Loucy (cell line): ENCODE results near the gene WDR33.
"Not testable (repeated sequence)": the region's sequence is repeated elsewhere in the genome, so short reads cannot be mapped to it uniquely, and the experiment has no call there.

Experiments
- H2AFZ ChIP-seq: fragments of 200-600 bp; sonication (generic); 2 replicates; pipeline ENCODE4 v1.6.0; 2016; ENCODE audit warnings: antibody characterized with exemption, mild to moderate bottlenecking, low read length, moderate library complexity
- H3F3A ChIP-seq: fragments of 200-600 bp; 2 replicates; pipeline ENCODE4 v1.6.0; 2016; ENCODE audit warnings: antibody characterized with exemption, low read depth, mild to moderate bottlenecking
- H3K27me3 ChIP-seq: fragments of 200-600 bp; sonication (generic); 2 replicates; pipeline ENCODE4 v1.6.1; 2014; ENCODE audit warnings: low read length, mild to moderate bottlenecking; ENCODE audit not compliant: insufficient read depth, poor library complexity, severe bottlenecking
- H3K36me3 ChIP-seq: fragments of 200-600 bp; sonication (generic); 2 replicates; pipeline ENCODE4 v1.6.1; 2016; ENCODE audit warnings: low read length; ENCODE audit not compliant: insufficient read depth
- H3K4me1 ChIP-seq: fragments of 200-600 bp; sonication (generic); 2 replicates; pipeline ENCODE4 v1.5.1; 2014; ENCODE audit warnings: low read length, mild to moderate bottlenecking; ENCODE audit not compliant: insufficient read depth, poor library complexity, severe bottlenecking
- H3K4me2 ChIP-seq: fragments of 200-600 bp; sonication (generic); 2 replicates; pipeline ENCODE4 v1.6.0; 2014; ENCODE audit warnings: antibody characterized with exemption, low read length, low read depth, mild to moderate bottlenecking; ENCODE audit not compliant: poor library complexity, severe bottlenecking
- H3K4me3 ChIP-seq: fragments of 200-600 bp; sonication (generic); 2 replicates; pipeline ENCODE4 v1.5.1; 2014; ENCODE audit warnings: low read length, mild to moderate bottlenecking, mixed read lengths; ENCODE audit not compliant: poor library complexity, severe bottlenecking
- H3K79me2 ChIP-seq: fragments of 200-600 bp; sonication (generic); 2 replicates; pipeline ENCODE4 v1.6.1; 2014; ENCODE audit warnings: low read length; ENCODE audit not compliant: insufficient read depth
- H3K9ac ChIP-seq: fragments of 200-600 bp; sonication (generic); 2 replicates; pipeline ENCODE4 v1.6.0; 2014; ENCODE audit warnings: mild to moderate bottlenecking, low read depth, low read length, moderate library complexity; ENCODE audit not compliant: poor library complexity, severe bottlenecking
- H3K9me2 ChIP-seq: fragments of 200-600 bp; sonication (generic); replicated peaks from 2 replicates; pipeline ENCODE4 v1.6.1; 2016; ENCODE audit warnings: low read depth, low read length, mixed read lengths
- H3K9me3 ChIP-seq: fragments of 200-600 bp; sonication (generic); 2 replicates; pipeline ENCODE4 v1.6.1; 2014; ENCODE audit warnings: mild to moderate bottlenecking, antibody characterized with exemption, low read length, low read depth; ENCODE audit not compliant: insufficient read depth
- H4K20me1 ChIP-seq: fragments of 200-600 bp; sonication (generic); 2 replicates; pipeline ENCODE4 v1.6.0; 2014; ENCODE audit warnings: antibody characterized with exemption, low read length, mild to moderate bottlenecking; ENCODE audit not compliant: insufficient read depth, poor library complexity, severe bottlenecking
- CTCF ChIP-seq: fragments of 200-600 bp; sonication (generic); conservative IDR thresholded peaks from 2 replicates; pipeline ENCODE4 v1.5.1; 2014; ENCODE audit warnings: mild to moderate bottlenecking, antibody characterized with exemption, low read length
- EZH2phosphoT487 ChIP-seq: fragments of 200-600 bp; IDR thresholded peaks from 2 replicates; pipeline ENCODE4 v1.6.1; 2018; ENCODE audit warnings: antibody characterized with exemption, mild to moderate bottlenecking, moderate library complexity, borderline replicate concordance

WDR33 gene

GRCh38 chr2:127829845-127830246 is 18.9 kb upstream of the WDR33 start:
- H3K4me2 ChIP-seq: peak overlapping the region; percentile 69
- no peaks in the 10 kb centered on the region for H3K9me2 ChIP-seq
- peaks cover 15% of the 10 kb centered on the region for H3K9me3 ChIP-seq
- H3K9ac ChIP-seq: no peak overlapping the region
- no peaks in the 10 kb centered on the region for H3K79me2 ChIP-seq
- no peaks in the 10 kb centered on the region for H3F3A ChIP-seq
- peaks cover 10% of the 10 kb centered on the region for H3K4me1 ChIP-seq
- peak overlapping the region; percentile 51 for H3K4me3 ChIP-seq
- H4K20me1 ChIP-seq: no peaks in the 10 kb centered on the region
- peaks cover 11% of the 10 kb centered on the region for H3K27me3 ChIP-seq
- no peak for TF ChIP-seq CTCF
- peak; percentile 47; the same call in 1 of the 2 replicates for TF ChIP-seq EZH2phosphoT487
- no peak overlapping the region for H2AFZ ChIP-seq
- H3K36me3 ChIP-seq: no peaks in the 10 kb centered on the region

- H3K9me3 ChIP-seq: peaks cover 16% of the 10 kb centered on the region
Observed at GRCh38 chr2:127826708-127827107, 15.7 kb upstream of the WDR33 start.

GRCh38 chr2:127826047-127826446 is 15.1 kb upstream of the WDR33 start:
- peaks cover 20% of the 10 kb centered on the region for H3K9me3 ChIP-seq
- no peak overlapping the region for H3K9ac ChIP-seq
- no peak overlapping the region for H3K4me3 ChIP-seq
- TF ChIP-seq CTCF (no peak), EZH2phosphoT487 (no peak)
- H3K4me2 ChIP-seq: no peak overlapping the region
- H3K36me3 ChIP-seq: no peaks in the 10 kb centered on the region
- no peak overlapping the region for H2AFZ ChIP-seq
- H3F3A ChIP-seq: no peaks in the 10 kb centered on the region
- peaks cover under 1% of the 10 kb centered on the region for H3K27me3 ChIP-seq
- peaks cover 10% of the 10 kb centered on the region for H3K4me1 ChIP-seq
- no peaks in the 10 kb centered on the region for H4K20me1 ChIP-seq
- no peaks in the 10 kb centered on the region for H3K9me2 ChIP-seq
- H3K79me2 ChIP-seq: no peaks in the 10 kb centered on the region

More at GRCh38 chr2:127826708-127827107, 15.7 kb upstream of the WDR33 start:
- not testable (repeated sequence) for H4K20me1 ChIP-seq, H3K36me3 ChIP-seq, H3K9ac ChIP-seq, H2AFZ ChIP-seq, H3K4me2 ChIP-seq, H3F3A ChIP-seq, H3K79me2 ChIP-seq, H3K4me3 ChIP-seq, H3K9me2 ChIP-seq, H3K27me3 ChIP-seq
- peaks cover 10% of the 10 kb centered on the region for H3K4me1 ChIP-seq

GRCh38 chr2:127820080-127820668 is 9.2 kb upstream of the WDR33 start:
- no peaks in the 10 kb centered on the region for H3K27me3 ChIP-seq
- H3K9ac ChIP-seq: no peak overlapping the region
- no peak overlapping the region for H3K4me2 ChIP-seq
- H3K4me1 ChIP-seq: no peaks in the 10 kb centered on the region
- no peaks in the 10 kb centered on the region for H3K9me2 ChIP-seq
- no peak overlapping the region for H2AFZ ChIP-seq
- H3K4me3 ChIP-seq: no peak overlapping the region
- no peaks in the 10 kb centered on the region for H3K79me2 ChIP-seq
- H3F3A ChIP-seq: no peaks in the 10 kb centered on the region
- no peaks in the 10 kb centered on the region for H4K20me1 ChIP-seq
- H3K36me3 ChIP-seq: no peaks in the 10 kb centered on the region
- H3K9me3 ChIP-seq: peaks cover 24% of the 10 kb centered on the region; the same call in 1 of the 2 replicates
- TF ChIP-seq EZH2phosphoT487 (no peak), CTCF (no peak)
